Esophagus squamous epithelium (tissue), 5 donors: ENCODE results near the gene RNF8. TPM values are rescaled to one million over a fixed set of nuclear protein-coding genes. Genes with fewer than 3 reads are reported as not detected.

Experiments
- DNase-seq: peaks from one replicate; lab custom pipeline; 2025; lab: John Stamatoyannopoulos, UW
- H3K27ac ChIP-seq, 4 donors: fragments of 200-600 bp; sonication (generic); one replicate each; pipeline ENCODE4 v1.5.1; 2016 to 2019; ENCODE audit warnings: mild to moderate bottlenecking in 1 of 4
- H3K27me3 ChIP-seq, 4 donors: fragments of 200-600 bp; sonication (generic); 1 replicate in 3 of 4; 2 replicates in 1 of 4; pipeline versions ENCODE4 v1.5.1 to v1.6.0; 2017 to 2021; ENCODE audit warnings: antibody characterized with exemption in 1 of 4
- H3K36me3 ChIP-seq, 3 donors: fragments of 200-600 bp; sonication (generic); one replicate each; pipeline ENCODE4 v1.5.1; 2016 to 2019
- H3K4me1 ChIP-seq, 3 donors: fragments of 200-600 bp; sonication (generic); one replicate each; pipeline ENCODE4 v1.5.1; 2017 to 2019
- H3K4me3 ChIP-seq, 4 donors: fragments of 200-600 bp; sonication (generic); 1 replicate in 3 of 4; 2 replicates in 1 of 4; pipeline ENCODE4 v1.5.1; 2016 to 2019; ENCODE audit warnings: mild to moderate bottlenecking in 2 of 4, moderate library complexity in 1 of 4
- H3K9me3 ChIP-seq, 3 donors: fragments of 200-600 bp; sonication (generic); one replicate each; pipeline ENCODE4 v1.5.1; 2016 to 2019
- CTCF ChIP-seq, 6 experiments: fragments of 450-650 bp in 4 of 6; fragments of 200-600 bp in 2 of 6; sonication (generic) in 2 of 6; IDR thresholded peaks; one replicate each; pipeline ENCODE4 v1.5.1; 2016 to 2019; ENCODE audit warnings: antibody characterized with exemption in 6 of 6, mild to moderate bottlenecking in 4 of 6, moderate library complexity in 4 of 6
- POLR2A ChIP-seq, 4 donors: fragments of 450-650 bp; IDR thresholded peaks; one replicate each; pipeline ENCODE4 v1.6.1; 2017; ENCODE audit warnings: antibody characterized with exemption in 4 of 4, mild to moderate bottlenecking in 4 of 4, moderate library complexity in 3 of 4
- WGBS, 2 donors: methylation state at CpG; one replicate each; pipeline ENCODE4 v1.1.5; 2018; 5-methylcytosine and 5-hydroxymethylcytosine counted together
- intact Hi-C: fragments of 100-400 bp; cut with DNase I; formaldehyde crosslinking; loops from one replicate; pipeline ENCODE4 v1.15.0; 2022
- total RNA-seq, 4 donors: library from RNA; depleted of rRNA; stranded (reverse); fragments of >200 nt; gene quantifications; one replicate each; pipeline ENCODE4 v1.1.0, GENCODE V29; 2016
- donor health status: DM: yes; HTN: yes; CAD: no.

Gene RNF8
- total RNA-seq, 4 donors from 2014 or later = 17.2 to 24.0 (median 19.7) TPM

- DNase-seq = no peak
- Histone ChIP-seq H3K4me1 (peaks cover 0 to 18% (median 4%) of the 10 kb centered on the region in 3 donors), H3K27me3 (no peaks in the 10 kb centered on the region), H3K4me3 (no peak overlapping the region), H3K36me3 (peaks cover 0 to 71% (median 12%) of the 10 kb centered on the region in 3 donors), H3K9me3 (no peaks in the 10 kb centered on the region), H3K27ac (no peak overlapping the region)
- no peak for TF ChIP-seq POLR2A (IDR thresholded peaks at IDR 0.05)
- no peak for TF ChIP-seq CTCF (IDR thresholded peaks at IDR 0.05)
- WGBS, 2 donors = 25 to 29% methylated on average over 1 of the region's 1 CpG
- intact Hi-C loops = no loop called here
These were observed 15.8 kb downstream of the RNF8 start for GRCh38 chr6:37369321-37370201.

- TF ChIP-seq POLR2A (IDR thresholded peaks at IDR 0.05) = no peak
- no peak for TF ChIP-seq CTCF (IDR thresholded peaks at IDR 0.05)
- intact Hi-C loops = no loop called here
- H3K9me3 ChIP-seq = no peaks in the 10 kb centered on the region
- peaks cover 0 to 84% (median 12%) of the 10 kb centered on the region in 3 donors for H3K36me3 ChIP-seq
- WGBS, 2 donors = 74 to 80% methylated on average over 4 of the region's 4 CpGs
- DNase-seq = no peak
- H3K4me3 ChIP-seq = no peak overlapping the region
- H3K4me1 ChIP-seq = peaks cover 3 to 34% (median 9%) of the 10 kb centered on the region in 3 donors
- no peaks in the 10 kb centered on the region for H3K27me3 ChIP-seq
- H3K27ac ChIP-seq = no peak overlapping the region
These were observed 17.6 kb downstream of the RNF8 start for GRCh38 chr6:37371154-37372083.

GRCh38 chr6:37372116-37372515 is 18.3 kb downstream of the RNF8 start:
- no peak overlapping the region for H3K27ac ChIP-seq
- H3K4me1 ChIP-seq = peaks cover 3 to 34% (median 9%) of the 10 kb centered on the region in 3 donors
- intact Hi-C loops = no loop called here
- DNase-seq = no peak
- H3K36me3 ChIP-seq = peaks cover 0 to 90% (median 12%) of the 10 kb centered on the region in 3 donors
- H3K4me3 ChIP-seq = no peak overlapping the region
- H3K9me3 ChIP-seq = no peaks in the 10 kb centered on the region
- 78% methylated on average over 1 of the region's 1 CpG for WGBS, 2 donors
- TF ChIP-seq POLR2A (IDR thresholded peaks at IDR 0.05) = no peak
- no peak for TF ChIP-seq CTCF (IDR thresholded peaks at IDR 0.05)
- H3K27me3 ChIP-seq = no peaks in the 10 kb centered on the region

GRCh38 chr6:37373822-37374471 is 20.2 kb downstream of the RNF8 start:
- TF ChIP-seq POLR2A (IDR thresholded peaks at IDR 0.05) = no peak
- no peak for TF ChIP-seq CTCF (IDR thresholded peaks at IDR 0.05)
- Histone ChIP-seq H3K27me3 (no peaks in the 10 kb centered on the region), H3K4me1 (peaks cover 3 to 34% (median 9%) of the 10 kb centered on the region in 3 donors), H3K36me3 (peaks cover 0 to 90% (median 8%) of the 10 kb centered on the region in 3 donors), H3K4me3 (no peak overlapping the region), H3K27ac (peak overlapping the region in 3 of 4 donors; percentile 3 to 59 (median 31)), H3K9me3 (no peaks in the 10 kb centered on the region)
- 55 to 75% methylated on average over 1 of the region's 1 CpG for WGBS, 2 donors
- no peak for DNase-seq
- intact Hi-C loops = no loop called here
